Fibroblast of lung (primary cell): ENCODE data around the gene FCGR1A.
"Not testable (repeated sequence)": the region's sequence is repeated elsewhere in the genome, so short reads cannot be mapped to it uniquely, and the experiment has no call there.

Experiments
- EZH2 ChIP-seq: IDR thresholded peaks from 2 replicates; pipeline ENCODE4 v1.5.1; 2012; ENCODE audit warnings: low read length, control low read depth, mild to moderate bottlenecking; ENCODE audit errors: missing control alignments
- TF ChIP-seq, protein P1 (sequence below), 2 donors: IDR thresholded peaks in 1 of 2; conservative IDR thresholded peaks in 1 of 2; 1 replicate in 1 of 2; 2 replicates in 1 of 2; pipeline ENCODE4 v1.5.1; 2011 to 2012; ENCODE audit warnings: low read length in 2 of 2, control low read depth in 1 of 2, inconsistent platforms in 1 of 2, low read depth in 1 of 2, mild to moderate bottlenecking in 1 of 2

DNA sequence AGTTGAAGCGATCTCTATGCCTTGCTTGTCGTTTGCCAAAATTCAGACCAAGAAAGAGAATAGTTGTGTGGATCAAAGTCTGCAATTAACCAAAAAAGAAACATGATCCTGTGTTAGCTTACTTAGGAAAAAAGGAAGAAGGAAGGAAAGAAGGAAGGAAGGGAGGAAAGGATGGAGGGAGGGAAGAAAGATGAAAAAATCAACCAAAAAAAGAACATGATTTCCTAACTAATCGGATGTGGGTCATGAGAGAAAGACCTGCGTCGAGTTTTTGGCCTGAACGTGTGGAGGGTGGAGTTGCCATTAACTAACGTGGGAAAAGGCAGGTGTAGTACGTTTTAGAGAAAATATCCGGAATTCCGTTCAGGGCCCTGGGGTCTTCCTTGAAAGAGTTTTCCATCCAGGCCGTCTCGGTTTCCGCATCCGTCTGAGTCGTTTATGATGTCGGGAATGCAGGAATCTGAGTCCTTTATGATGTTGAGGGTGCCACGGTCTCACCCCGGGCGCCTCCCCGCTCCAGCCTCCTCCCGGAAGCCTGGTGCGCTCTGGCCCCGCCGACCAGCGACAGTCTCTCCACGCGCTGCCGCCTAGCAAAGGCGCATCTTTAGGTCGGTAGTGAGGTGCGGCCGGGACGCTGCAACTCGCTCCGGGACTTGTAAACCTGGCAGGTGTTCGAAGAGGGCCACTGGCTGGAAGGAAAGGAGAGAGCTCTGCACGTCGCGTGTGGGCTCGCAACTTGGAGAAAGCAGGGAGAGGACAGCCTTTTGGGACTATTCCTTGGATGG lies 34.9 kb upstream of the FCGR1A start:
- TF ChIP-seq, protein P1, sequence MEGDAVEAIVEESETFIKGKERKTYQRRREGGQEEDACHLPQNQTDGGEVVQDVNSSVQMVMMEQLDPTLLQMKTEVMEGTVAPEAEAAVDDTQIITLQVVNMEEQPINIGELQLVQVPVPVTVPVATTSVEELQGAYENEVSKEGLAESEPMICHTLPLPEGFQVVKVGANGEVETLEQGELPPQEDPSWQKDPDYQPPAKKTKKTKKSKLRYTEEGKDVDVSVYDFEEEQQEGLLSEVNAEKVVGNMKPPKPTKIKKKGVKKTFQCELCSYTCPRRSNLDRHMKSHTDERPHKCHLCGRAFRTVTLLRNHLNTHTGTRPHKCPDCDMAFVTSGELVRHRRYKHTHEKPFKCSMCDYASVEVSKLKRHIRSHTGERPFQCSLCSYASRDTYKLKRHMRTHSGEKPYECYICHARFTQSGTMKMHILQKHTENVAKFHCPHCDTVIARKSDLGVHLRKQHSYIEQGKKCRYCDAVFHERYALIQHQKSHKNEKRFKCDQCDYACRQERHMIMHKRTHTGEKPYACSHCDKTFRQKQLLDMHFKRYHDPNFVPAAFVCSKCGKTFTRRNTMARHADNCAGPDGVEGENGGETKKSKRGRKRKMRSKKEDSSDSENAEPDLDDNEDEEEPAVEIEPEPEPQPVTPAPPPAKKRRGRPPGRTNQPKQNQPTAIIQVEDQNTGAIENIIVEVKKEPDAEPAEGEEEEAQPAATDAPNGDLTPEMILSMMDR (conservative IDR thresholded peaks at IDR 0.05 in 1 of 2, IDR thresholded peaks at IDR 0.05 in 1 of 2; ENCODE audit: low read depth in 1 of 2, low read length in 2 of 2): not testable (repeated sequence)
- TF ChIP-seq EZH2: not testable (repeated sequence)
